Uterus (tissue), 4 donors: ENCODE results near the gene EXD1. TPM values are rescaled to one million over a fixed set of nuclear protein-coding genes. Genes with fewer than 3 reads are reported as not detected.

Source experiments
- DNase-seq, 2 donors: peaks; one replicate each; pipeline ENCODE4 v3.0.0-alpha.2; 2019 to 2020
- H3K27ac ChIP-seq, 2 donors: fragments of 200-600 bp; sonication (generic); 1 replicate in 1 of 2; 2 replicates in 1 of 2; pipeline ENCODE4 v1.5.1; 2016 to 2018
- H3K27me3 ChIP-seq, 2 donors: fragments of 200-600 bp; sonication (generic); one replicate each; pipeline ENCODE4 v1.5.1; 2018 to 2019; ENCODE audit warnings: control low read depth in 1 of 2
- H3K36me3 ChIP-seq, 2 donors: fragments of 200-600 bp; sonication (generic); one replicate each; pipeline ENCODE4 v1.5.1; 2019; ENCODE audit warnings: control low read depth in 1 of 2
- H3K4me1 ChIP-seq, 2 donors: fragments of 200-600 bp; sonication (generic); one replicate each; pipeline ENCODE4 v1.5.1; 2018 to 2019; ENCODE audit warnings: control low read depth in 1 of 2
- H3K4me3 ChIP-seq, 2 donors: fragments of 200-600 bp; sonication (generic); 1 replicate in 1 of 2; 2 replicates in 1 of 2; pipeline ENCODE4 v1.5.1; 2018 to 2019; ENCODE audit warnings: mild to moderate bottlenecking in 1 of 2
- H3K9me3 ChIP-seq, 2 donors: fragments of 200-600 bp; sonication (generic); one replicate each; pipeline ENCODE4 v1.5.1; 2019; ENCODE audit warnings: control low read depth in 1 of 2
- POLR2A ChIP-seq, 2 donors: fragments of 450-650 bp; IDR thresholded peaks; one replicate each; pipeline ENCODE4 v1.6.1; 2016; ENCODE audit warnings: antibody characterized with exemption in 2 of 2, mild to moderate bottlenecking in 1 of 2, moderate library complexity in 1 of 2
- intact Hi-C: fragments of 100-400 bp; cut with DNase I; formaldehyde crosslinking; loops from one replicate; pipeline ENCODE4 v1.15.1; 2023; ENCODE audit warnings: low total_unique reads
- total RNA-seq, 4 donors: library from RNA; depleted of rRNA in 3 of 4; stranded (reverse); fragments of >200 nt in 3 of 4; gene quantifications; one replicate each; pipeline versions ENCODE4 v1.1.0 to v1.2.4, GENCODE V29; 2014 to 2023
- TF ChIP-seq, protein P1 (sequence below), 4 experiments: fragments of 200-600 bp in 2 of 4; fragments of 450-650 bp in 2 of 4; sonication (generic) in 2 of 4; IDR thresholded peaks; one replicate each; pipeline ENCODE4 v1.5.1; 2016 to 2019; ENCODE audit warnings: antibody characterized with exemption in 4 of 4, mild to moderate bottlenecking in 2 of 4, moderate library complexity in 1 of 4
- donor health status: DM: yes; HTN: yes; CAD: no.

EXD1 gene
- total RNA-seq, 4 donors from 2014 or later, result not detected

DNA sequence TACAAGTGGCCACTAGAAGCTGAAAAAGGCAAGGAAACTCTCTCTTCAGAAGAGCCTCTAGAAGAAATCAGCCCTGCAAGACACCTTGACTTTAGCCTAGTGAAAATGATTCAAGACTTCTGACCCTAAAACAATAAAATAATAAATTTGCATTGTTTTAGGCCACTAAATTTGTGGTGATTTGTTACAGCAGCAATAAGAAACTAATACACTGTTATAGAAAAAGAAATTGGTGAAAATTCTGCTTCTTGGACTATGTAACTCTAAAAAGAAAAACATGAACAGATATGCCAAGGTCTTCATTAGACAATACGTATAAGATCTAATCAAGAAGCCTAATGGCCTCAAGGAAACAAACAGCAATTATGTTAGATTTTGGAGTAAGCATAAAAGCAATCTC is 36.1 kb downstream of the EXD1 start:
- Histone ChIP-seq H3K4me1 (no peaks in the 10 kb centered on the region), H3K9me3 (no peaks in the 10 kb centered on the region), H3K27ac (no peak overlapping the region), H3K4me3 (no peak overlapping the region), H3K36me3 (no peaks in the 10 kb centered on the region), H3K27me3 (no peaks in the 10 kb centered on the region)
- TF ChIP-seq POLR2A (IDR thresholded peaks at IDR 0.05), result no peak
- DNase-seq, result no peak
- intact Hi-C loops, result no loop called here

DNA sequence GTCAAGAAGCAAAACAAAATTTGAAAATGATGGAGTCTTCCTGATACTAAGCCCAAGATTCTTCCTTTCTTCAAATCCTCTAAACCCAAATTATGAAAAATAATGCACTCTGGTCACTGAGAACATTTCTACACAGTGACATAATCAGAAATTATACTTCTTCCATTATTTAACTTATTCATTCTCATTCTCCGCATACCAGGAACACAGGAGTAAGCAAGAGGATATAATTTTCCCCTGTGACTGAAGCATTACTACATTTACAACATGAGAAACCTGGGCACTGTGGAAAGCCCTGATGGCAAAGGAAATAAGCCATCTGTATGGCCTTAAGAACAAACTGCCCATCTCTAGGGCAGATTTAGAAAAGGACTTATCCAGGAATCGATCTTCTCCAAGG is 47.0 kb downstream of the EXD1 start:
- H3K4me1 ChIP-seq, result no peaks in the 10 kb centered on the region
- no peak overlapping the region for H3K27ac ChIP-seq
- TF ChIP-seq, protein P1, sequence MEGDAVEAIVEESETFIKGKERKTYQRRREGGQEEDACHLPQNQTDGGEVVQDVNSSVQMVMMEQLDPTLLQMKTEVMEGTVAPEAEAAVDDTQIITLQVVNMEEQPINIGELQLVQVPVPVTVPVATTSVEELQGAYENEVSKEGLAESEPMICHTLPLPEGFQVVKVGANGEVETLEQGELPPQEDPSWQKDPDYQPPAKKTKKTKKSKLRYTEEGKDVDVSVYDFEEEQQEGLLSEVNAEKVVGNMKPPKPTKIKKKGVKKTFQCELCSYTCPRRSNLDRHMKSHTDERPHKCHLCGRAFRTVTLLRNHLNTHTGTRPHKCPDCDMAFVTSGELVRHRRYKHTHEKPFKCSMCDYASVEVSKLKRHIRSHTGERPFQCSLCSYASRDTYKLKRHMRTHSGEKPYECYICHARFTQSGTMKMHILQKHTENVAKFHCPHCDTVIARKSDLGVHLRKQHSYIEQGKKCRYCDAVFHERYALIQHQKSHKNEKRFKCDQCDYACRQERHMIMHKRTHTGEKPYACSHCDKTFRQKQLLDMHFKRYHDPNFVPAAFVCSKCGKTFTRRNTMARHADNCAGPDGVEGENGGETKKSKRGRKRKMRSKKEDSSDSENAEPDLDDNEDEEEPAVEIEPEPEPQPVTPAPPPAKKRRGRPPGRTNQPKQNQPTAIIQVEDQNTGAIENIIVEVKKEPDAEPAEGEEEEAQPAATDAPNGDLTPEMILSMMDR (IDR thresholded peaks at IDR 0.05), result no peak
- TF ChIP-seq POLR2A (IDR thresholded peaks at IDR 0.05), result no peak
- no peak overlapping the region for H3K4me3 ChIP-seq
- no peak for DNase-seq
- H3K36me3 ChIP-seq, result no peaks in the 10 kb centered on the region
- no peaks in the 10 kb centered on the region for H3K9me3 ChIP-seq
- no peaks in the 10 kb centered on the region for H3K27me3 ChIP-seq
- intact Hi-C loops, result no loop called here

DNA sequence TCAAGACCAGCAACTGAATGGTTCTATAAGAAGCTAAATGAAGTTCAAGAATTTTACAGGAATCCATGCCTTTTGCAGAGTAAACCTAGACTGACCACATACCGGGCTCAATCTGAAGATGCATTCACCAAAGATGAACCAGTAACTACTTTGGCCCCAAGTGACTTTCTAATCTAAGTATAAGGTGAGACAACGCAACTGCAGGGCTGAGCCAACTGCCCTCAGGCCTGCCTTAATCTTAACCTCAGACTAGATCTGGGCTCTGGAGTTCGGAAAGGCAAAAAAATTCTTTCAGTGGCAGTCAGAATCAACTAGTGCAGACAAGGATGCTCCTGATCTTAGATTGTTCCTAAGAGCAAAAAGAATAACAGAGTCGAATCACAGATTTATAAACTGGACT is 48.3 kb downstream of the EXD1 start:
- intact Hi-C loops, result no loop called here
- H3K9me3 ChIP-seq, result no peaks in the 10 kb centered on the region
- H3K4me1 ChIP-seq, result no peaks in the 10 kb centered on the region
- H3K27ac ChIP-seq, result no peak overlapping the region
- no peak overlapping the region for H3K4me3 ChIP-seq
- TF ChIP-seq, protein P1 (IDR thresholded peaks at IDR 0.05), result no peak
- no peak for TF ChIP-seq POLR2A (IDR thresholded peaks at IDR 0.05)
- no peaks in the 10 kb centered on the region for H3K36me3 ChIP-seq
- H3K27me3 ChIP-seq, result no peaks in the 10 kb centered on the region
- no peak for DNase-seq

- Histone ChIP-seq H3K27me3 (no peaks in the 10 kb centered on the region), H3K27ac (no peak overlapping the region), H3K36me3 (no peaks in the 10 kb centered on the region), H3K4me3 (no peak overlapping the region), H3K9me3 (no peaks in the 10 kb centered on the region), H3K4me1 (no peaks in the 10 kb centered on the region)
- intact Hi-C loops, result no loop called here
- TF ChIP-seq POLR2A (IDR thresholded peaks at IDR 0.05), result no peak
- TF ChIP-seq, protein P1 (IDR thresholded peaks at IDR 0.05), result no peak
- no peak for DNase-seq
These were observed 50.3 kb downstream of the EXD1 start for GRCh38 chr15:41180206-41180789.

GRCh38 chr15:41169781-41170180 is 60.8 kb downstream of the EXD1 start:
- Histone ChIP-seq H3K27ac (no peak overlapping the region), H3K36me3 (no peaks in the 10 kb centered on the region), H3K27me3 (no peaks in the 10 kb centered on the region), H3K9me3 (no peaks in the 10 kb centered on the region), H3K4me3 (no peak overlapping the region), H3K4me1 (no peaks in the 10 kb centered on the region)
- DNase-seq, result no peak
- TF ChIP-seq POLR2A (IDR thresholded peaks at IDR 0.05), result no peak
- TF ChIP-seq, protein P1 (IDR thresholded peaks at IDR 0.05), result no peak
- intact Hi-C loops, result no loop called here

GRCh38 chr15:41169086-41169485 is 61.5 kb downstream of the EXD1 start:
- TF ChIP-seq POLR2A (IDR thresholded peaks at IDR 0.05), result no peak
- TF ChIP-seq, protein P1 (IDR thresholded peaks at IDR 0.05), result no peak
- no peak overlapping the region for H3K4me3 ChIP-seq
- no peaks in the 10 kb centered on the region for H3K9me3 ChIP-seq
- no peak for DNase-seq
- intact Hi-C loops, result no loop called here
- no peaks in the 10 kb centered on the region for H3K27me3 ChIP-seq
- no peaks in the 10 kb centered on the region for H3K36me3 ChIP-seq
- no peaks in the 10 kb centered on the region for H3K4me1 ChIP-seq
- no peak overlapping the region for H3K27ac ChIP-seq
